CD4-positive, alpha-beta T cell treated with Interleukin-6 for 4 hours (primary cell): ENCODE results near the gene ABHD12.

Source experiments
- DNase-seq: peaks from one replicate; pipeline ENCODE4 v3.0.0-alpha.2; 2020; ENCODE audit warnings: mixed read lengths

ABHD12 gene

DNA sequence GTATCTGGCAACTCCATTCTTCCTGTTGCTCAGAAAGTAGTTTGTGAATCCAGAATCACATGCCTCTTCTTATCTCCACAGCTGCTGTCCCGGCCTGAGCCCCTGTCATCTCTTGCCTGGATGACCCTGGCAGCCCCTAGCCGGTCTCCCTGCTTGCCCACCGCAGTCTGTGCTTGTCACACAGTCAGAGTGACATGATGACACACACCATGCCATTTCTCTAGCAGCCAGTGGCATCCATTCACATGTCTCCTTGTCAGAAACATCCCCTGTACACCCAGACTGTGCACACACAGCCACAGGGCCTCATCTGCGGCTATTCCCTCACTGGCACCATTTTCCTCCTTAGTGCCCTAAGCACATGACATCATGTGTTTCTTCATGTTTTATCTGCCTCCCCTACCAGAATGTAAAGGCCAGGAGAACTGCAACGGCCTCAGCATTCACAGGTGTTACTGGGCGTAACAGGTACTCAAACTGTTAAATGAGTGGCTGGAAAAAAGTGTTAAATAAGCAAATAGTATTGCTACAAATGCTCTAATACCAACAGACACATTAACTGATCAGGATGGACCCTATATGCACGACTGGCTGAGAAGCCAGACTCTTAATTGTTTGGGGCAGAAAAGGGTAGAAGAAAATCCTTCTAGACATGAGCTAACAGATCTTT is 9.6 kb downstream of the ABHD12 start:
- no peak for DNase-seq

DNA sequence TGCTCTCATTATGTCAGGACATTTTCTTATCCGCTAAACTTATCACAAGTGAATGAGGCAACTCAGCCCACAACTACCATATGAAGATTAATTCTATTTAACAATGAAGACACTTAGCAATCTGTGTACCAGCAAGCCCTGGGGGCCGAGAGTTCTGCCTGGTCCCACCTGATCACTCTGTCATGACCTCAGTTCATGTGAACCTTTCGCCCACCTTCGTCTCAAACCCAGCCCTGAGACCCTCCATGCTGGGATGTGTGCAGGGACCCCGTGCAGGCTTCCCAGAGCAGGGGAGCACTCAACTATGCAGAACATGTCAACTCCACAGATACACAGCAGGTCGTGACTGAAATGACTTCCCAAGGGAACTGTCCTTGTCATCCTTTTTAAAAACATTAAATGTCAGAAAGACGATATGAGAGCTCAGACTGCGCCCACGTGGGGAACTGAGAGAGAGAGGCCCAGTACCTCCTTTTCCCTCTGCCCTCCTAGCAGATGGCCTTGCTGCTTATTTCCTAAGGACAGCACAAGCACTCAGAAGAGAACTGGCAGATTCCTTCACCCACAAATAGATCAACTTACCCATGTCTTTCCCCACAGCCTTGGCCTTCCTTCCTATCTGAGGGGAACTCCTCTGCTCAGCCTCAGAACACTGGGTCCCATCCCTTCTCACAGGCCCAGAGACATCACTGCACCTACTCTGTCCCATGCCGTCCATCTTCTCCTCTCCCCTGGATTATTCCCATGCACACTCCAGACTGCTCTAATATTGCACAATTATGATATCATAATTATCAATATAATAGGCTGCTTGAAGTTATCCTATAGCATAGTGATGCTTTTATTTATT is 11.5 kb downstream of the ABHD12 start:
- DNase-seq, result no peak

DNA sequence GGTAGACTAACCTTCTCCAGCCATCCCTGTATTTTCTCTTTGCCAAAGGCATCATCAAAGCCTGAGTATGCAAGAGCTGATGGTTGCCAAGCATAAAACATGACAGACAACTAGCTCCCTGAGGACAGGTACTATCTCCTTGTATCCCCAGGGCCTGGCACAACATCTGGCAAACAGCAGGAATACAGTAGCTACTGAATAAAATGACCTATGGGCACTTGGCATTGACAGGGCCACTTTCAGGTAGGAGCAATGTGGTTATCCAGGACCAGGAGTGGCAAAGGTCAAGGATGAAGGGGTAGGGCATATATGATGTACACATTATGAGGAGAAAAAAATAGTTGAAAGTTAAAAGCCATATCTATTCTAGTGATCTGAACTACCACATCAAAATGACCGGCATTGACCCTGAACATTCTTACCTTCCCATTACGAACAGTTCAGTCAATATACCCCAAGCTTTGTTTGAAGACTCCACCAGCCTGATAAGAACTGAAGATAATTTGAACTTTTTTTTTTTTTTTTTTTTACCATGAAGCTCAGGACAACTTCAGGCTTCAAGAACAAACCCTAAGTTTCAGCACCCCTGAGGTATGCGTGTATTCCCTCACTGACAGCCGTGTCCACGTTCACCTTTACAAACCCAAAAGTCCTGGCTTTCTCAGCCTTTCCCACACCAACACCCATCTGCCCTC is 12.3 kb downstream of the ABHD12 start:
- no peak for DNase-seq

DNA sequence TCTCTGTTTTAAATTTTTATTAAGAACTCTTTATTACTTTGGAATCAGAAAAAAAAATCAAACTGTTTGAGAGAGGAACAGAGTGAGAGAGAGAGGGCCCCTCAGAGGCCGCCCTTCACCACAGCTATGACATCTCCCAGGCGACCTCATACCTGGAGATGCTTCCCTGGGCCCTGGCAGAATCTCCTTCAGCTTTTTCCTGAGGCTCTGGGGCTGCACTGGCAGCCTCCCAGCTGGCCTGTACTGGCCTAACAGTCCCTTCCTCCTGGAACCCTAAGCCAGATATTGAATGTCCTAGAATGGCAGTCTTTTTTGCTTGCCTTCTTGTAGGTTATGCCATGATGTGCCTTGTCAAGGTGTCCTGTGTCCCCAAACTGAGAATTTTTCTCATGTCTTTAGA is 13.7 kb downstream of the ABHD12 start:
- DNase-seq, result no peak

DNA sequence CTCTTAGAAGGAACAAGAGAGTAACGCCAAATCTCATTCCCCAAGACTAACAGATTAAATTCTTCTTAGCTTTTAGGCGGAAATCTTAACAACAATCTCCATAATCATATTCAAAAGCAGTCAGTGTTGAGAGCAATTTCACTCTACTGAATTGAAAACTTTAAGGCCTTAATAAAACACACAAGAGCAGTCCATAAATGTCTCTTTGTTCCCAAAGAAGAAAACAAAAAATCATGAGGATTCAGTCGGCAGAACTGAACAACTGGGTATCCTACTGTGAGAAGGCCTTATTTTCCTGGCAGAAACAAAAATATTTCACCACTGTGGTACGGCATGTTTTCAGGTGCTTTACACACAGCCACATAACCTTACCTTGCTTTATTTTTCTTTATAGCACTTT is 14.4 kb downstream of the ABHD12 start:
- DNase-seq, result no peak

DNA sequence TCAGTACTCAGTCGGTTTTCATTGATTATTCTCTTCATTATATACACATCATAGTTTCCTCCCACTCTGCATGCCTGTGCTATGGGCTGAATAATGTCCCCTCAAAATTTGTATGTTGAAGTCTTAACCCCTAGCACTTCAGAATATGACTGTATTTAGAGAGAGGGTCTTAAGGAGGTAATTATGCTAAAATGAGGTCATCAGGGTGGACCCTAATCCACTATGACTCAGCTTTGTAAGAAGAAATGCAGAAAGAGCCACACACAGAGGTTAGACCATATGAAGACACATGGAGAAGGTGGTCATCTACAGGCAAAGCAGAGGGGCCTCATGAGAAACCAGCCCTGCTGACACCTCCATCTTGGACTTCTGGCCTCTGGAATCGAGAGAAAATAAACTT is 15.8 kb downstream of the ABHD12 start:
- DNase-seq, result no peak

DNA sequence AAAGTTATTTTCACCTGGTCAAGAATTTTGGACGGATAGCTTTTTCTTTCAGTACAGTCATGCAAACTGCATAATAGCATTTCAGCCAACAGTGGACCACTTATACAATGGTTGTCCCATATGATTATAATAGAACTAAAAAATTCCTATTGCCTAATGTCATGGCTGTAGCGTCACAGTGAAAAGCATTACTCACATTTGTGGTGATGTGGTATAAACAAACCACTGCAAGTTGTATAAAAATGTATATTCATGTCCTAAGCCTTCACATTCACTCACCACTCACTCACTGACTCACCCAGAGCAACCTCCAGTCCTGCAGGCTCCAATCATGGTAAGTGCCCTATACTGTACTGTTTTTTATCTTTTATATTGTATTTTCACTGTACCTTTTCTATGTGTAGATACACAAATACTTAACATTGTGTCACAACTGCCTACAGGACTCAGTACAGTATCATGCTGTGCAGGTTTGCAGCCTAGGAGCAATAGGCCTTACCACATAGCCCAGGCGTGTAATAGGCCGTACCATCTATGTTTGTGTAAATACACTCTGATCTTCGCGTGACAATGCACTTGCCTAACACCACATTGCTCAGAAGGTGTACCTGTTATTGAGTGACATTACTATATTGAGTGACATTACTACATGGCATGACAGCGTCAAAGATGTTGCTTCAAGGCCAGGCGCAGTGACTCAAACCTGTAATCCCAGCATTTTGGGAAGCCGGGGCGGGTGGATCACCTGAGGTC is 17.9 kb downstream of the ABHD12 start:
- no peak for DNase-seq

DNA sequence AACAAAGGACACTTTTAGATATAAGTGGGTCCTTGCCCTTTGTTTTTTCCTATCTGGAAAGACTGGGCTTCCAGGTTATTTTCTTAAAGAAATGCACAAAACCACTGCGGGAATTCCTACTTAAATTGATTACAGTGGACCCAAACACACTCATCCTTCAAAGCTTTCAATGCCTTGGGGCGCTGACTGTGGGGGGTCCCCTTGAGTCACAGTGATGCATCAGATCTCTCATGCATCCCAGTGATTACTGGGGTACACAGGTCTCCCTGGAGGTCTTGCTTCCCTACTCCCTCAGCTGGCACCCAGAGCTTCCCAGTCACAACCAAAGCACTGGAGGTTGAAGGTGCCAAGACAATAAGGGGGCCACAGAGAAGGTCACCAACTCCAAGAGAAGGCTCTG is 20.7 kb downstream of the ABHD12 start:
- no peak for DNase-seq

DNA sequence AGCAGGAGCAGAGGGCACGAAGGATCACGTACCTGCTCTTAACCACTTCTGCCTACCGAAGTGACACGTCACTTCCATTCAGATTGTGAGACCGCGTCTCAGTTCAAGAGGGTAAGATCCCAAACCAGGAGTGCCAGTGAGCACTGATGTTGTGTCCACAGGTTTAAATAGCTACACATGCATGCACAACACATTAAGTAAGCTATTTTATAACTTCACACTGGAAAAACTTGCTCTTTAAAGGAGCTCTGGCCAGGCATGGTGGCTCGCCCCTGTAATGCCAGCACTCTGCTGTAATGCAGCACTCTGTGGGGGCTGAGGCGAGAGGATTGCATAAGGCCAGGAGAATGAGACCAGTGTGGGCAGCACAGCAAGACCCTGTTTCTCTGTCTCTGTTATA is 21.1 kb downstream of the ABHD12 start:
- no peak for DNase-seq

DNA sequence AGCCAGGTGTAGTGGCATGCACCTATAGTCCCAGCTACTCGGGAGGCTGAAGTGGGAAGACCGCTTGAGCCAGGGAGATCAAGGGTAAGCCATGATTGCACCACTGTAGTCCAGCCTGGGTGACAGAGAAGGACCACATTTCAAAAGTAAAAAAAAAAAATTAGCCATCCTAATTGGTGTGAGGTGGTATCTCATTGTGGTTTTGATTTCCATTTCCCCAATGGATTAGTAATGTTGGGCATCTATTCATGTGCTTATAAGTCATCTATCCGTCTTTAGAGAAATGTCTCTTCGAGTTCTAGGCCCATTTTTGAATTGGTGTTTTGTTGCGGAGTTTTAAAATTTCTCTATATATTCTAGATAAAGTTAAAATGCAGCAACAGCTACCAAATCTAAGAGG is 21.7 kb downstream of the ABHD12 start:
- no peak for DNase-seq

DNA sequence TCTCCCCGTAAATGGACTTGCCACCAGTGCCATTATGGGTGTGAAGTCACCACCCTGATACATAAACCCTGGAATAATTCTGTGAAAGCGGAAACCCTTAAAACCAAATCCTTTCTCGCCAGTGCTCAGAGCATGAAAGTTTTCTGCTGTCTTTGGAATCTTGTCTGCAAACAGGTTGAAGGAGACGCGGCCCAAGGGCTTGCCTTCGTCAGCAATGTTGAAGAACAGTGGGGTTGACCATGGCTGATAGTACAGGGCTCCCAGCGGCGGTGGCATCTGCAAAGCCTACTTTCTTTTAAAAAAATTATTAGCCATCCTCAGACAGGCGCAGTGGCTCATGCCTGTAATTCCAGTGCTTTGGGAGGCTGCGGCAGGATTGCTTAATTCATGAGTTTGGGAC is 22.1 kb downstream of the ABHD12 start:
- no peak for DNase-seq

DNA sequence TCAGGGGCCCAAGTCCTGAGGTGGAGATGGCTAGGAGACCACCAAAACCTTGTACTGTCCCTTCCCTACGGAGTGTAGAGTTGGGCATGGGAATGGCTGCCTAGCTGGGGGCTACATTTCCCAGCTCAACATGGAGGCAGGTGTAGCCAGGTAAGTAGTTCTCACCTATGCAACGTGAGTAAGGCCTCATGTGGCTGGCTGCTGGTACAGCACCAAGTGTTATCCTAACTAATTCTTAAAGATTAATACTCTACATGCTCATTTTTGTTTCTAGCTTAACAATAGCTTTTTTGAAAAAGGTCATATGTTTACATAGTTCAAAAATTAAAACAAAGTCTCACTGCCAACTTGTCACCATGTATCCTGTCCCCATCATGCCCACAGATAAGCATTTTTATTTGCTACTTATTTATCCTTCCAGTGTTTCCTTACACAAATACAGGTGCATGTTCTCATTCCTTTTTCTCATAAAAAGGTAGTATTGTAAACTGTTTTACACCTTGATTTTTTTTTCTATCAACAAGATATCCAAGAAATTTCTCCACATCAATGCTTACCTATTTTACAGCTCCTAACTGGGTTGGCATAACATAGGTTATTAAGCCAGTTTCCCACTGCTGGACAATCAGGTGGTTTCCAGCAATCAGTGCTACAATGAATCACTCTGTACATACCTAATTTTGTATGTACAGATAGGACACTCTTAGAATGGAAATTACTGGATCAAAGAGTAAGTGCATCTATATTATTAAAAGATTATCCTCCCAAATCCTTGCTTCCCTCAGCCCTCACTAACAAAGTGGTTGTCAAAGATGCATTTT is 25.5 kb downstream of the ABHD12 start:
- no peak for DNase-seq

DNA sequence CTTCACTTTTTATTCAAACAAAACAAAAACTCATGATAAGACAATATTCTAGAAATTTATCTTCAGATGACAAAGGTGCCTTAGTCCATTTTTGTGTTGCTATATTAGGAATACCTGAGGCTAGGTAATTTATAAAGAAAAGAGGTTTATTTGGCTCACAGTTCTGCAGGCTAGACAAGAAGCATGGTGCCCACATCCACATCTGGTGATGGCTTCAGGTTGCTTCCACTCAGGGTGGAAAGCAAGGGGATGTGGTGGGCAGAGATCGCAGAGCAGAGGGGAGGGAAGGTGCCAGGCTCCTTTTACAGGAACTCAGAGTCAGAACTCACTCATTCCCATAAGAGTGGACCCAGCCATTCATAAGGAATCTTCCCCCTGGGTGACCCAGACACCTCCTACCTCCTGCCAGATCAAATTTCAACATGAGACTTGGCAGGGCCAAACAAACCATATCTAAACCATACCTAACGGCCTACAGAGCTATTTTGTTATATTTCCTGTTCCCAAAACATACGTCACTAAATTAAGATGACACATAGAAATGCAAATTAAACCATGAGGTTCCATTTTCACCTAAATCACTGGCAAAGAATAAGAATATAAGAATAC is 26.4 kb downstream of the ABHD12 start:
- no peak for DNase-seq

DNA sequence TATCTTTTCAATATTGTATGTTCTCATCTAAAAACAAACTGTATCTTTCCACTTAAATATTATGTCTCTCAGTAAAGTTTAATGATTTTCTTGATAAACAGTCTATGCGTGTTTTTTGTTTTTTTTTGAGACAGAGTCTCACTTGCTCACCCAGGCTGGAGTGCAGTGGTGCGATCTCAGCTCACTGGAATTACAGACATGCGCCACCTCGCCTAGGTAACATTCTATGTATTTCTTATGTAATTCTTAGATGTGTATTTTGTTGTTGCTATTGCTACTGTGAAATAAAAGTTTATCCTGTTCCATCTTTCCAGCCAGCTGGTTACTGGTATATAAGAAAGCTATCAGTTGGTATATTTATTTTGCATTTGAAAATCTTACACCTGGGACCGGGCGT is 29.4 kb downstream of the ABHD12 start:
- DNase-seq, result no peak

DNA sequence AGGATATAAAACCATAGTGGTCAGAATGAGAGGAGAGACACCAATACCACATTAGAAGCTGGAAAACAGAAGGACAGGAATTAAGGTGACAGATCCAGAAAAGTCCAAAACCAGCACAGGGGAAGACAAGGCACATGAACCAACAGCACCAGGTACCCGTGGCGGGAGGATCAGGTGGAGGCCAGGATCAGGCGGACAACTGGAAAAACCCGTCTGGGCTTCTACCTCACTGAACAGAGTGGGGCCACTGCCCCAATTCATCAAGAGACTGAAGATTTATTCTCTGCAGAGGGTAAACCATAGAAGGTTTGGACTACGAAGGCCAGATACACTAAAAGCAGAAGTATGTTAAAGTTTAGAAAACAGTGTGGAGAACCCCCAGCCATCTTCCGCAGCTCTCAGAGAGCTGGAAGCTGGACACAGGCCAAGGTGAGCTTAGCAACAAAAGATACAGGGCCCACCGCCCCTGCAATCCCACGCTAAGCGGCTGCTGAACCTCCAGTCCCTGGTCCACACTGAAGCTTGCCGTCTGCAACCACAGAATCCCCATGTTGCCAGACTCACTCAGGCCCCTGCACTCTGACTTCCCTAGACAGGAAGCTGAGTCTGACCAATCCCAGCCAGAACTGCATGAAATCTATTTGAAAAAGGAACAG is 29.9 kb downstream of the ABHD12 start:
- no peak for DNase-seq

DNA sequence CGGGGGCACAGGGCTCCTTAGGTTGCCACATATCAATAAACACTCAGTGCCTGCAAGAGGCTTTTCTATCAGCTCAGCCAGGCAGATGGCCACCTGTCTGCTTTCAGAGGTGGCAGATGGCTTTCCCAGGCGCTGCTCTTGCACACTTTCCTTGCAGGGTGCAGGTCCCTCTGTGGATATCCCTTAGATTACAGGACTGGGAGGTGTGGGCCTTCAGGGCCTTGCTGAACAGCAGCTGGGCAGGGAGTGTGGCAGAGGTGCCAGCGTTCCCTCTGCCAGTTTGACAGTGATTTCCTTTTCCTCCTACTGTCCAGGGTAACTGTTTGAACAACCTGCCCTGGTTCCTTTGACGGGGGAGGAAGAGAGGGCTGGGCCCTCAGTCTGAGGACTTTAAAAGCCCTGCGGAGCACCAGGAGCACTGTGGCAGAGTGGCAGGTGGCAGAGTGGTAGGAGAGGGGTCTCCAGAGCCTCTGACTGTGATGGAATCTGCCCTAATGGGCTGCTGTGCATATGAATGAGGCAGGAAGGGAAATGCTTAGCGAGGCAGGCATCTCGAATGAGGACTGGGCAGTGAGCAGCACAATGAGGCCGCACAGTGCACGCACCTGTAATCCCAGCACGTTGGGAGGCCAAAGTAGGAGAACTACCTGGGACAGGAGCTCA is 34.2 kb downstream of the ABHD12 start:
- no peak for DNase-seq

DNA sequence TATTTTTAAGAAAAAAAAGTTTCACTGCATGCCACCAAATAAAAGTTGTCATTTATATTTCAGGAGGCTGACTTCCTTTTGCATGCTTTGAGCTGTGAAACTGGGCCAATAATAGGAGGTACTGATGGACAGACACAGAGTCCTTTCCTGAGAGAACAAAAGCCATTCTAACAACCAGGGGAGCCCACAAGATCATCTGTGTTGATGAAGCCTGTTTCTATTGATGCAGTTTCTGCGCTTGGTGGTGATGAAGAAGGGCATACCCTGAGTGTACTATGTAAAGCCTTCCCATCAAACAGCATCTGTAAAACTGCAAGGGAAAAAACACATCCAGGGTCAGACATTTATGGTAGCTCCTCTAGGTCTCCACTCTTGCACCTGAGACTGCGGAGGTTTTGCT is 34.8 kb downstream of the ABHD12 start:
- no peak for DNase-seq

DNA sequence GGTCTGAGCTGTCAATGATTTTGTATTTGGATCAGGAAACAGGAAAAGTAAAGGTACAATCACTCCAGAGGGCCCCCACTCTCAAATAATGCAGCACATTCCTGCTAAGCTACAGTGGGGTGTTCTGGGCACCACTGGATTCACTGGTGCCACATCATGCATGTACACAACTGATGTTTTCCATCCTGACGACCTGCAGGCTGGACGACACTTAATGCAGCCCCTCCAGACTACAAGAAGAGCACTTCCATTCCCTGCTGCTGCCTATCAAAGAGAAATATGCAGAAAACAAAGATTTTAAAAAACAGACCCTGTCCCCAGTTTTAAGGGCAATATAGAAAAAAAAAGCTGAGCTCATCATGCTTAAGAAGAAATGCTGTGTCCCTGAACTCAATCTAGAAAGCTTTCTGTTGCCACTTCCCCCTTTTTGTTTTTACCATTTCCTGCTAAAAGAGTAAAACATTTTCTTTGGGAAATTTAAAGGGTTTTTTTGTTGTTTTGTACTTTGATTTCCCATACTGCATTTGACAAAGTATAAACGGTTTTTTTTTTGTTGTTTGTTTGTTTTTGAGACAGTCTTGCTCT is 35.5 kb downstream of the ABHD12 start:
- no peak for DNase-seq

DNA sequence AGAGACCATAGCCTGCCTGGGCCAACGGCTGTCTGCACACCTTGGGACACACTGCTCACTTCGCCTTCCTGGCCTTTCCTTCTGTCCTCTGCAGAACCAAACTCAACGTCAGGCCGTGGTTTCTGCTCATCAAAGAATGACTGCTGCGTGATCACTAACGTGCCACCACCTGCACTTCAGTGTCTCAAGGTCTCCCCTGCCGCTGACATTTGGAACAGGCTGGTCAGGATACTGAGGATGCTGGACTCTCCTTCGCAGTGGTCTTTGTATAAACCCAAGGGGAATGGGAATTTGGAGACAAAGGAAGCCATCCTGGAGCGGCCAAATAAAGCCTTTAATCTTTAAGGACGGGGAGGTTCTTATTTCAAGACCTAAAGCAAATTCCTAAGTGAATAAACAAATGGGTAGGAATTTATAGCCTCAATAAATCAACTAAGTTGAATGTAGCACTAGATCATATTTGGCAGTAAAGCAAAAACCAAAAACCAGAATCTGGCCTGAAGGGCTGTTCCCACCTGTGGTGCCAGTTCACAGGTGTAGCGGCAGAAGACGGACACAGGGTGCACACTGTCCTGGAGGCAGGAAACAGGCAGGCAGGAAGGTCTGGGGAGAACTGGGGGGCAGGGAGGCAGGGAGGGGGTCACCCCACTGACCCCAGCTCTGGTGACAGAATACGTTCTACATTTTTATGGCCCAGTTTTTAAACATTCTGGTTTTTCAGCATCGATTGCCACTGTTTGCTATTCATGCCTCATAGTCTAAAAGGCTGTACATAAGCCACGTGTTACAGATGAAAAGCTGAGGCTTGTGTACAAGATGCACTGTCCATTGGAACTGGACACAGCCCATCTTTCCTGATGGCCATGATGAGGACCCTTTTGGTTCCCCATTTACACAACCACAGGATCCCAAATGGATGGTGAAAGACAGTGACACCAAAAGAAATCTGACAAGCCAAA is 36.6 kb downstream of the ABHD12 start:
- DNase-seq, result no peak
